Stomach smooth muscle (tissue), 2 donors: ENCODE results near the gene CDON.

Experiments
- H3K27ac ChIP-seq: one replicate; pipeline ENCODE4 v1.7.0; 2013; ENCODE audit warnings: mild to moderate bottlenecking, low read length, inconsistent platforms
- H3K27me3 ChIP-seq, 2 donors: one replicate each; pipeline ENCODE4 v1.7.0; 2013; ENCODE audit warnings: low read length in 2 of 2; ENCODE audit not compliant: insufficient read depth in 2 of 2, control insufficient read depth in 1 of 2
- H3K36me3 ChIP-seq, 2 donors: one replicate each; pipeline ENCODE4 v1.7.0; 2013; ENCODE audit warnings: low read length in 2 of 2; ENCODE audit not compliant: control insufficient read depth in 2 of 2, insufficient read depth in 2 of 2
- H3K4me1 ChIP-seq: one replicate; pipeline ENCODE4 v1.7.0; 2013; ENCODE audit warnings: low read length; ENCODE audit not compliant: control insufficient read depth, insufficient read depth
- H3K4me3 ChIP-seq, 2 donors: one replicate each; pipeline ENCODE4 v1.7.0; 2013; ENCODE audit warnings: low read length in 2 of 2
- H3K9ac ChIP-seq, 2 donors: one replicate each; pipeline ENCODE4 v1.7.0; 2013; ENCODE audit warnings: low read length in 2 of 2, mild to moderate bottlenecking in 1 of 2
- H3K9me3 ChIP-seq, 2 donors: one replicate each; pipeline ENCODE4 v1.7.0; 2013; ENCODE audit warnings: low read length in 2 of 2; ENCODE audit not compliant: control insufficient read depth in 2 of 2
- donor health status: healthy.
- donor health status: Pancreatic carcinoma.

Gene CDON

GRCh38 chr11:126082251-126083109 is 19.8 kb upstream of the CDON start:
- no peak overlapping the region for H3K27ac ChIP-seq
- no peaks in the 10 kb centered on the region for H3K36me3 ChIP-seq
- no peaks in the 10 kb centered on the region for H3K9me3 ChIP-seq
- no peak overlapping the region for H3K9ac ChIP-seq
- H3K4me1 ChIP-seq, result peaks cover 23% of the 10 kb centered on the region
- H3K27me3 ChIP-seq, result no peaks in the 10 kb centered on the region
- no peak overlapping the region for H3K4me3 ChIP-seq

DNA sequence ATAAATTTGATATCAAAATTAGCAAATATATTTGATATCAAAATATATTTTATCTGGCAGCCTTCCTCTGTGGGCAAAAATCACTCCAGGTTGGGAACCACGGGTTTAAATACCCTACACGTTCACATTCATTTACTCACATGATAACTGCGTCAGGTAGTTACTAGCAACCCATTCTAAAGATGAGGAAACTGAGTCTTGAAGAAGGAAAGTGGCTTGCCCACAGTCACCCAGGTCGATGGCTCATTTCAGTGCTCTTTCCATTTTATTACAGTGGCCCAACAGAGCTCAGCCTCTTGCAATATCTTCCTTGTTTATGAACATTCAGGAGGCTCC is 19.2 kb upstream of the CDON start:
- no peaks in the 10 kb centered on the region for H3K9me3 ChIP-seq
- H3K27me3 ChIP-seq, result no peaks in the 10 kb centered on the region
- H3K4me1 ChIP-seq, result peaks cover 23% of the 10 kb centered on the region
- H3K4me3 ChIP-seq, result no peak overlapping the region
- H3K36me3 ChIP-seq, result no peaks in the 10 kb centered on the region
- H3K27ac ChIP-seq, result no peak overlapping the region
- H3K9ac ChIP-seq, result no peak overlapping the region

- Histone ChIP-seq H3K4me3 (peak overlapping the region; percentile 37 to 49), H3K27ac (peak overlapping the region; percentile 76)
Observed at GRCh38 chr11:126080161-126080941, 17.7 kb upstream of the CDON start.

DNA sequence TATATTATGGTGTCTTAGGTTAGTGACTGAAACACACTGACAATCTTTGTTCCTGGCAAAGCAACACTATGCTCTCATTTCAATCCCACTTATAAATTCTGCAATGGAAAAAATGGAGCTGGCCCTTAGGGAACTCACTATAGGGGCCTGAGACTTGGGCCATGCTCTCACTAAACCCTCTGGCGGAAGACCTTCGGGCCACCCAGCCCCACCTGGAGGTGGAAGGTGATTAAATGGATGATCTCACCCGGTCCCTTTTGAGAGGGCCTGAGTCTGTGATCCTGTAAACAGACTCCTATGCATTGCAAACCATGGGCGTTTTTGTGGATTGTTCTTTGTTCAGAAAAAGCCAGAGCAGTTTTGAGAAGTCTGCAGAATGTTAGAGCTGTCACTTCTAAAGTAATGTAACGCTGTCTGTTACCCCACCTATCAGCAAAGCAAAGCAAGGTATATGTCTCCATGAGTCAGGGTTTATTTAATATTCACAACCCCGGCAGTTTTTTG is 17.0 kb upstream of the CDON start:
- Histone ChIP-seq H3K4me3 (peak overlapping the region in 1 of 2 donors; percentile 49), H3K9me3 (no peaks in the 10 kb centered on the region), H3K36me3 (no peaks in the 10 kb centered on the region), H3K9ac (no peak overlapping the region), H3K4me1 (peaks cover 23% of the 10 kb centered on the region), H3K27me3 (no peaks in the 10 kb centered on the region), H3K27ac (peak overlapping the region; percentile 76)

More at GRCh38 chr11:126080161-126080941, 17.7 kb upstream of the CDON start:
- peak overlapping the region in 1 of 2 donors; percentile 29 for H3K9ac ChIP-seq
- H3K27me3 ChIP-seq, result no peaks in the 10 kb centered on the region
- H3K4me1 ChIP-seq, result peaks cover 23% of the 10 kb centered on the region
- no peaks in the 10 kb centered on the region for H3K36me3 ChIP-seq
- H3K9me3 ChIP-seq, result no peaks in the 10 kb centered on the region

DNA sequence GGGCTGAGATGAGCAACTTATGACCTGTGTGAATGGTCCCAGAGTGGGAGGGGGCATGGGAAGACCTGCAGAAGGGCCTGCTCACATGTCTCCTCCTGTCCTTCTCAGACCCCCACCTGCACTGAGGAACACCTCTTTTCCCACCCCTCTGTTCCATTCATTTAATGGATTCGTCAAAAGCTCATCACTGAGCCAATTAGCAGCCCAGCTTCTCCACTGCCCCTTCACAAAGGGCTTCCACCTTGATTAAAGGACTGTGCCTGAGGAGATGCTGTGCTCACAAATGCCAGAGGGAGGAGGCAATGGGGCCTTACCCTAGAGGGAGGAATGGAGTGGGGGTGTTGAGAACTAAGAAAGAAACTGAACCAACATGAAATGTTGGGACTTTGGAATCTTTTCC is 14.0 kb upstream of the CDON start:
- peaks cover 20% of the 10 kb centered on the region for H3K4me1 ChIP-seq
- no peaks in the 10 kb centered on the region for H3K36me3 ChIP-seq
- no peak overlapping the region for H3K9ac ChIP-seq
- H3K4me3 ChIP-seq, result no peak overlapping the region
- H3K27me3 ChIP-seq, result no peaks in the 10 kb centered on the region
- H3K27ac ChIP-seq, result no peak overlapping the region
- H3K9me3 ChIP-seq, result no peaks in the 10 kb centered on the region

DNA sequence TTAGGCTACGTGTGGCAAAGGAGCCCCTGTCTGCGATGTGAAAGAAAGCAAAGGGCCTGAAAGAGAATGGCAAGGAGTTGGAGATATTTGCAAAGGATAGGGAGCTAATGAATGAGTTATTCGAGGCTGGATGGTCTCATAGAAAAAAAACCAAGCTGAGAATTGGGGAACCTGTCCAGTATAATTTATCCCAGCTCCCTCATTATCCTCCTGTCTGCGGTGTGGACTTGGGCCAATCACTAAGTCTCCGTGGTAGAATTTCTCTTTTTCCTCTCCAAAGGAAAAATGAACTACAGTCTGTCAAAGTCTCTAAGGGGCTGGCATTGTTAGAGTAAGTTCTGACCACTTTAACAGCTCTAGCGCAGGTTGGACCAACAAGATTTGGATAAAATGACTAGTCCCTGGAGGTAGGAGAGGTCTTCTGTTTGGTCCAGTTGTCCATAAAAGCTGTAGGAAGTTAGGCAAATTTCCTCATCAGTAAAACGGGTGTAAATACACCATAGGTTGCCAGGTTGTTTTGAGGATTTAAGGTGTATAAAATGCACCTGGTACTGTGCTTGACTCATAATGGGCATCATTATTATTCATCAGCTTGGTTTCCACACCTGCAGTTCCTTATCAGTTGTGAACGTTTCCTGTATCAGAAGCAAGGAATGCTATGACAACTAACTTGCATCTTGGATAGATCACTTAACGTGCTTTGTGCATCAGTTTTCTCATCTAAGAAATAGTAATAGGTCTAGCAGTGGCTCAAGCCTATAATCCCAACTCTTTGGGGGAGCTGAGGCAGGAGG is 10.3 kb upstream of the CDON start:
- H3K27ac ChIP-seq, result no peak overlapping the region
- H3K9me3 ChIP-seq, result no peaks in the 10 kb centered on the region
- H3K9ac ChIP-seq, result no peak overlapping the region
- peaks cover 6% of the 10 kb centered on the region for H3K4me1 ChIP-seq
- H3K4me3 ChIP-seq, result no peak overlapping the region
- H3K36me3 ChIP-seq, result no peaks in the 10 kb centered on the region
- H3K27me3 ChIP-seq, result no peaks in the 10 kb centered on the region

DNA sequence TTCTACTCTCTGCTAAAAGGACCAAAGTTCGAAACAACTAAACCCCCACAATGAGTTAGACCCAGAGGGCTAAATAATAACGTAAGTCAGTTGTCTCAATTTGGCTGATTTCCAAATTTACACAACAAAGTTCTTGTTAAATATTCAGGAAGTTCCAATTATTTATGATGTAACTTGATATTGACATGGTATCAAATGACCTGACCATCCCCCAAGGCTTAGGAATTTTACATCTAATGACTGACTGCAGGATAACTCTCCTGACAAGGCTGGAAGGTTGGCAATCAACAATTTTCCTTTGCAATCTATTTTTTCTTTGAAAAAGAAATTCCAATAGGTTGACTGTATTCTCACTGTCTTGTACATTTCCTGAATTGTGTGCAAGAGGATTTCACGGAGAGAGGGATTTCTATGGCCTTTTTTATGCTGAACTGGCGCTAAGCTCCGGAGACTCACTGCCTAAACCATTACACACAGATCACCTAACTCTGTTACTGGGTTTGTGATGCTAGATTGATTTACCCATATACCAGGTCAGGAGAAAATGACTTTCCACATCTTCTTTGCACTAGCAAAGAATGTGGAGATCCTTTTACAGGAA is 9.6 kb upstream of the CDON start:
- Histone ChIP-seq H3K27ac (no peak overlapping the region), H3K9me3 (no peaks in the 10 kb centered on the region)

DNA sequence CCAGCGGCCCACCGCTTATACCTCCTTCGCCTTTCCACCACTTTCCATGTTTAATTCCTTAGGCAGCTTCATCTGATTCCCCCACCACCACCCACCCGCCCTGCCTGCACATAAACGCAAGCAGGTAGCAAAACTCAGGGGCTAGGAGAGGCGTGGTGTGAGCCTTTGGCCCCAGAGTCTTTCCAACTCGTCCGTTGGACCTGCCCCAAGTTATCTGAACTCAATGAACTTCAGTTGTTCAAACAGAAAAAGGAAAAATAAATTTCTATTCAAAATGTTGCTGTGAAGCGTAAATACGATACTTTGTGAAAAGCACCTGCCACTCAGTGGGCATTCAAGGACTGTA is 814 bp upstream of the CDON start:
- Histone ChIP-seq H3K27ac (no peak overlapping the region), H3K9ac (no peak overlapping the region), H3K36me3 (no peaks in the 10 kb centered on the region), H3K27me3 (no peaks in the 10 kb centered on the region), H3K9me3 (no peaks in the 10 kb centered on the region), H3K4me1 (peaks cover 10% of the 10 kb centered on the region), H3K4me3 (peak overlapping the region; percentile 40 to 62)

More for the DNA sequence above, 9.6 kb upstream of the CDON start:
- Histone ChIP-seq H3K27me3 (no peaks in the 10 kb centered on the region), H3K9ac (no peak overlapping the region), H3K36me3 (no peaks in the 10 kb centered on the region), H3K4me3 (no peak overlapping the region), H3K4me1 (peaks cover 6% of the 10 kb centered on the region)

DNA sequence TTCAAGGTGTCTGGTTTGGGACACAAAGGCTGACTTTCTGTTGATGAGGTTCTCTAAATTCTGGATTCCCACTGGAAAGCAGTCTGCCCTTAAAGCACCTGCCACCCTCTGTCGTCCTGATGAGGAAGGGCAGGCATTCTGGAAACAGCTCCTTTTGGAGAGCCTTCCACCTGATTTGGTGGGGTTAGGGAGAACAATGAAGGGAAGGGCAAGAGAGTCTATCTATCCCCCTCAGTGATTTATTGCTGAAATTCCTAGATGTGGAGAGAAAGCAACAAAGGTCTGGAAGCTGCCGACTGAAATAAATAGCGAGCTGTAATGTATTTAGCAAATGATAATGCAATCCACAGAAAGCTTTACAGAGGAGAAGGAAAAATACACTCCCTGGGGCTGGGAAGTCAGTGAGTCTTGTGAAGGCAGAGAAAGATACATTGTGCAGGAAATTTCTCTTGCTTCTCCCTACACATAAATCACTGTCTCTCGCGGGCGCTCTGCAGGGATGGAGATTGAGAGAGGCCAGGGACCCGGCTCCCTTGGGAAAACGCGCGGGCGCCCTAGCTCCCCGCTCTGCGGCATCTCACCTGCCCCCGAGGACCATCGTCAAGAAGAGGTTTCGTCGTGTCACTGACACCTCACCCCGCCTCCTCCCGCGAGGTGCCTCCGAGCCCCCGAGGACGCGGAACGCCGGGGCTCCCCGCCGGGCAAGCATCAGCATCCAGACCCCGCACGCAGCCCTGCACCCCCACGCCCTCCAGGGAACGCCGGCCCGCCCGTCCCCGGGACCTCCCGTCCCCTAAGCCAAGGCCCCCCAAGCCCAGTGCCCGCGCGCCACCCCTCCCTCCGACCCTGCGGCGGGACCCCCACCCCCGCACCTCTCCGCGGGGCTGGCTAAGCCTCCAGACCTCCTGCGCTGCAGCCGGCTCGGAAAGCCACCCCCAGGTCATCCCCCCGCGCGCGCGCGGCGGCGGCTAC is 673 bp downstream of the CDON start:
- peak overlapping the region; percentile 23 to 39 for H3K9ac ChIP-seq
- H3K36me3 ChIP-seq, result no peaks in the 10 kb centered on the region
- no peaks in the 10 kb centered on the region for H3K27me3 ChIP-seq
- peak overlapping the region; percentile 26 for H3K27ac ChIP-seq
- peaks cover 17% of the 10 kb centered on the region for H3K4me1 ChIP-seq
- peak overlapping the region; percentile 73 to 85 for H3K4me3 ChIP-seq
- H3K9me3 ChIP-seq, result no peaks in the 10 kb centered on the region
